Mammary epithelial cell (primary cell): ENCODE data around the gene CPSF7.

ENCODE experiments used
- EZH2 ChIP-seq: IDR thresholded peaks from 2 replicates; pipeline ENCODE4 v1.6.1; 2012; ENCODE audit warnings: low read length, inconsistent platforms, borderline replicate concordance
- TF ChIP-seq, protein P1 (sequence below), 2 donors: IDR thresholded peaks in 1 of 2; conservative IDR thresholded peaks in 1 of 2; 2 replicates each; pipeline ENCODE4 v1.5.1; 2011 to 2012; ENCODE audit warnings: inconsistent platforms in 2 of 2, low read length in 2 of 2, mild to moderate bottlenecking in 2 of 2, control low read depth in 1 of 2, low read depth in 1 of 2; ENCODE audit not compliant: insufficient read depth in 1 of 2; ENCODE audit errors: extremely low read depth in 1 of 2

DNA sequence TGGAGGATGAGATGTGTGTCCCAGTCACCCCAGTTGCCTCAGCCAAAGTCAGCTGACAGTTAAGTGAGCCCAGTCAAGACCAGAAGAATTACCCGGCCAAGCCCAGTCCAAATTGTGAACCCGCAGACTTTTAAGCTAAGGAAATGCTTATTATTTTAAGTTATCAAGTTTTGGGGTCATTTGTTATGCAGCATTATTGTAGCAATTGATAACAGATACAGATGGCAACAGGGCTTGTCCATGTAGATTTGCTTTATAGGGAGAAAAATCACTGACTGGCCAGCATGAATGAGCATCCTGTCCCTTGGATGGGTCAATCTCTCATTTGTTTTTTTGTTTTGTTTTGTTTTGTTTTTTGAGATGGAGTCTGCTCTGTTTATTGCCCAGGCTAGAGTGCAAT is 23.1 kb upstream of the CPSF7 start:
- TF ChIP-seq, protein P1, sequence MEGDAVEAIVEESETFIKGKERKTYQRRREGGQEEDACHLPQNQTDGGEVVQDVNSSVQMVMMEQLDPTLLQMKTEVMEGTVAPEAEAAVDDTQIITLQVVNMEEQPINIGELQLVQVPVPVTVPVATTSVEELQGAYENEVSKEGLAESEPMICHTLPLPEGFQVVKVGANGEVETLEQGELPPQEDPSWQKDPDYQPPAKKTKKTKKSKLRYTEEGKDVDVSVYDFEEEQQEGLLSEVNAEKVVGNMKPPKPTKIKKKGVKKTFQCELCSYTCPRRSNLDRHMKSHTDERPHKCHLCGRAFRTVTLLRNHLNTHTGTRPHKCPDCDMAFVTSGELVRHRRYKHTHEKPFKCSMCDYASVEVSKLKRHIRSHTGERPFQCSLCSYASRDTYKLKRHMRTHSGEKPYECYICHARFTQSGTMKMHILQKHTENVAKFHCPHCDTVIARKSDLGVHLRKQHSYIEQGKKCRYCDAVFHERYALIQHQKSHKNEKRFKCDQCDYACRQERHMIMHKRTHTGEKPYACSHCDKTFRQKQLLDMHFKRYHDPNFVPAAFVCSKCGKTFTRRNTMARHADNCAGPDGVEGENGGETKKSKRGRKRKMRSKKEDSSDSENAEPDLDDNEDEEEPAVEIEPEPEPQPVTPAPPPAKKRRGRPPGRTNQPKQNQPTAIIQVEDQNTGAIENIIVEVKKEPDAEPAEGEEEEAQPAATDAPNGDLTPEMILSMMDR (conservative IDR thresholded peaks at IDR 0.05 in 1 of 2, IDR thresholded peaks at IDR 0.05 in 1 of 2; ENCODE audit: extremely low read depth in 1 of 2, insufficient read depth in 1 of 2, low read depth in 1 of 2, low read length in 2 of 2) = no peak
- TF ChIP-seq EZH2 = no peak
